IMR-90 (cell line): Measurements from ENCODE around the gene PSKH1.

ENCODE experiments used
- CTCF ChIP-seq: conservative IDR thresholded peaks from 2 replicates; pipeline ENCODE4 v1.5.1; 2012; ENCODE audit warnings: mild to moderate bottlenecking, low read depth, low read length, improper control_type of control experiment
- FOS ChIP-seq: fragments of 150-350 bp; IDR thresholded peaks from 2 replicates; pipeline ENCODE4 v1.6.1; 2016; ENCODE audit warnings: low read depth, low read length
- NFE2L2 ChIP-seq: fragments of 150-350 bp; IDR thresholded peaks from 2 replicates; pipeline ENCODE4 v1.6.1; 2016; ENCODE audit warnings: low read depth, mild to moderate bottlenecking, low read length
- POLR2A ChIP-seq: IDR thresholded peaks from 2 replicates; pipeline ENCODE4 v1.6.1; 2012; ENCODE audit warnings: mild to moderate bottlenecking, low read depth, low read length
- USF2 ChIP-seq: fragments of 150-350 bp; IDR thresholded peaks from 2 replicates; pipeline ENCODE4 v1.6.1; 2017; ENCODE audit warnings: mild to moderate bottlenecking, antibody characterized with exemption, low read length, low read depth

GRCh38 chr16:67930678-67931211 is 37.7 kb downstream of the PSKH1 start:
- no peak for TF ChIP-seq FOS
- TF ChIP-seq CTCF, result no peak
- TF ChIP-seq NFE2L2, result no peak
- TF ChIP-seq POLR2A, result no peak
- no peak for TF ChIP-seq USF2
